RKO (cell line): ENCODE measurements around the gene ZNF691.
"Not testable (repeated sequence)": the region's sequence is repeated elsewhere in the genome, so short reads cannot be mapped to it uniquely, and the experiment has no call there.

Experiments
- DNase-seq: peaks from one replicate; pipeline ENCODE4 v3.0.0-alpha.2; 2016; ENCODE audit warnings: low spot score

The ZNF691 gene

DNA sequence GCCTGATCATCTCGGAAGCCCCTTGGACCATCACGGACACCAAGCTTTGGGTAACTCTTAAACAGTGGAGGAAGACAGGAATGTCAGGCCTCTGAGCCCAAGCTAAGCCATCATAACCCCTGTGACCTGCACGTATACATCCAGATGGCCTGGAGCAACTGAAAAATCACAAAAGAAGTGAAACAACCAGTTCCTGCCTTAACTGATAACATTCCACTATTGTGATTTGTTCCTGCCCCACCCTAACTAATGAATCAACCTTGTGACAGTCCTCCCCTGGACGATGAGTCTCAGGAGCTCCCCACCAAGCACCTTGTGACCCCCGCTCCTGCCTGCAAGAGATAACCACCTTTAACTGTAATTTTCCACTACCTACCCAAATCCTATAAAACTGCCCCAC is 13.0 kb downstream of the ZNF691 start:
- not testable (repeated sequence) for DNase-seq

- DNase-seq, result no peak
Observed at GRCh38 chr1:42860339-42861013, 14.1 kb downstream of the ZNF691 start.

DNA sequence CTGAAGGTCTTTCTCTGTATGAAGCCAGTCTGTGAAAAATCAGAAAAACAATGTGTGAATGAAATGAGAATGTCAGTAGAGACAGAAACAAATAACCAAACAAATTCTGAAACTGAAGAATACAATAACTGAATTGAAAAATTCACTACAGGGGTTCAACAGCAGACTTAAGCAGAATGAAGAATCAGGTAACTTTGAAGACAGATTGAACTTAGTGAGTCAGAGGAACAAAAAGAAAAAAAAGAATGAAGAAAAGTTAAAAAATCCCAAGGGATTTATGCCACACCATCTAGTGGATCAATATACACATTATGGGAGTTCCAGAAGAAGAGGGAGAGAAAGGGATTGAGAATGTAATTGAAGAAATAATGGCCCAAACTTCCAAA is 14.6 kb downstream of the ZNF691 start:
- DNase-seq, result no peak

GRCh38 chr1:42866549-42866948 is 20.1 kb downstream of the ZNF691 start:
- DNase-seq, result no peak

- peak; percentile 24 for DNase-seq
Observed at GRCh38 chr1:42868466-42868865, 22.1 kb downstream of the ZNF691 start.

- not testable (repeated sequence) for DNase-seq
Observed at GRCh38 chr1:42869254-42869653, 22.8 kb downstream of the ZNF691 start.

DNA sequence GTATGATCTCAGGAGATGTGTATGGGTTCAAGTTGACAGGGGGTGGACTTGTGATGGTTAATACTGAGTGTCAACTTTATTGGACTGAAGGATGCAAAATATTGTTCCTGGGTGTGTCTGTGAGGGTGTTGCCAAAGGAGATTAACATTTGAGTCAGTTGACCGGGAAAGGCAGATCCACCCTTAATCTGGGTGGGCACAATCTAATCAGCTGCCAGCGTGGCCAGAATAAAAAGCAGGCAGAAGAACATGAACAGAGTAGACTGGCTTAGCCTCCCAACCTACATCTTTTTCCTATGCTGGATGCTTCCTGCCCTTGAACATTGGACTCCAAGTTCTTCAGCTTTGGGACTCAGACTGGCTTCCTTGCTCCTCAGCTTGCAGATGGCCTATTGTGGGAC is 23.3 kb downstream of the ZNF691 start:
- DNase-seq, result not testable (repeated sequence)

- DNase-seq, result not testable (repeated sequence)
Observed at GRCh38 chr1:42873108-42873507, 26.7 kb downstream of the ZNF691 start.

DNA sequence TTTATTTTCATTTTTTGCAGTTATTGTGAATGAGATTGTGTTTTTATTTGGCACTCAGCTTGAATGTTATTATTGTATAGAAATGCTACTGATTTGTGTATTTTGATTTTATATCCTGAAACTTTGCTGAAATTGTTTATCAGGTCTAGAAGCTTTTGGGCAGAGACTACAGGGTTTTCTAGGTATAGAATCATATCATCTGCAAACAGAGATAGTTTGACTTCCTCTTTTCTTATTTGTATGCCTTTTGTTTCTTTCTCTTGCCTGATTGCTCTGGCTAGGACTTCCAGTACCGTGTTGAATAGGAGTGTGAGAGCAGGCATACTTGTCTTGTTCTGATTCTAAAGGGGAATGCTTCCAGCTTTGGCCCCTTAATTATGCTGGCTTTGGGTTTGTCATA is 27.3 kb downstream of the ZNF691 start:
- no peak for DNase-seq

GRCh38 chr1:42876009-42876408 is 29.6 kb downstream of the ZNF691 start:
- no peak for DNase-seq

DNA sequence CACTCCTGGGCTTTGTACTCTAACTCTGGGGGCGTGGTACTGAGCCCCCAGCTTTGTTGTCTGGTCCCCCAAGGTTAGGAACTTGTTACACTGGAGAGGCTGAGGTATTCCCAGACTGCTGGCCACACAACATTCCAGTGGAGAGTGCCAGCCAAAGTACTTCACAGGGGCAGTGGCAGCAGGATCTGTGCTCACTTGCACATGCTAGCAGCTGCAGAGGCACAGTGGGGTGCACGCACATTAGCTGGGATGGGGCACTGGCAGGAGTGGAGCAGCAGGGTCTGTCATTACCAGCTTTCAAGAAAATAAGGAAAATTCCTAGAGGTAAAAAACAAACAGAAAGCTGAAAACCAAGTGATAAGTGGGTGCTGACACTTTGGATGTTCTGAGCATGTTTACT is 31.0 kb downstream of the ZNF691 start:
- no peak for DNase-seq

DNA sequence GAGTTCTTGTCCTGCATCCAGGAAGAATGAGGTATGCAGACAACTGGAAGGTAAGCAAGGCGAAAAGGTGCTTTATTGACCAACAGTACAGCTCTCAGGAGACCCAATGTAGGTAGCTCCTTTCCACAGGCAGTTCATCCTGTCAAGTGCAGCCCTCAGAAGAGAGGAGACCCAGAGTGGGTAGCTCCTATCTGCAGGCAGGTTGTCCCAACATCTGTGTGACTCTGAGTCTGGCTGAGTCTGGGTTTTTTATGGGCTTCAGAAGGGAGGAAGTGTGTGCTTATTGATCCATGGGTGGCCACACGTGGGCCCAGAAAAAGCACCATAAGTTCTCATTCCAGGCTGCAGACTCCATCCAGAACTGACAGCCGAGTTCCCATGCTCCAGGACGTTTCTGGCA is 34.0 kb downstream of the ZNF691 start:
- no peak for DNase-seq

DNA sequence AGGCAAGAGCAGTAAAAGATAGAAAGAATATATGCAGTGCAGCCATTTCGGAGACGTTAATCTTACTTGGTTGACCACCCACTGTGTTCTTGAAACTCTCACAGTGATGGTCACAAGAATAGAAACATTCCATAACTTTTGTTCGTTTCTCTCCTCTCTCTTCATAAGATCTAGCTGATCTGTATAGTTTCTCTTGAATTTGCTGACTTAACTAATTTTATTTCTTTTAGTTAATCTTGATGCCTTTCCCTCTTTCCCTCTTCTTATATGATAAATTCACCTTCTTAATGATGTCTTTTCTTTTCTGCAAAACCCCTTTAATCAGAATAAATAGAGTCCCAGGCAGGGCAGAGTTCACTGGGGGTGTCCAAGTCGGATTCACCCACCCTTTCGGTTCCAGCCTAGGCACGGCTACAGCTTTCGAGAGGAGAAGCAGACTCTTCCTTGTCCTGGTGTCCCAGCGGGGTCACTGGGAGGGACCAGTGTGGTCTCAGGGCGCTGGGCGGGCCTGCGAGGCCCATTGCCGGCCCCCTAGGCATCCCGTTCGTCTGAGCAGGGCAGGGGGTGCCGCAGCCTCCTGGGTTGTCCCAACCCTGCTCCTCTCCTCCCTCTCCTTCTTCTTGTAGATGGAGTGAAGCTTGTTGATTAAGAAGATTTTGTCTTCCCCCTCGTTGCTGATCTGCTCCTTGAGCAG is 39.8 kb downstream of the ZNF691 start:
- DNase-seq, result no peak

GRCh38 chr1:42886800-42887199 is 40.4 kb downstream of the ZNF691 start:
- no peak for DNase-seq

- no peak for DNase-seq
Observed at GRCh38 chr1:42887366-42887765, 41.0 kb downstream of the ZNF691 start.

DNA sequence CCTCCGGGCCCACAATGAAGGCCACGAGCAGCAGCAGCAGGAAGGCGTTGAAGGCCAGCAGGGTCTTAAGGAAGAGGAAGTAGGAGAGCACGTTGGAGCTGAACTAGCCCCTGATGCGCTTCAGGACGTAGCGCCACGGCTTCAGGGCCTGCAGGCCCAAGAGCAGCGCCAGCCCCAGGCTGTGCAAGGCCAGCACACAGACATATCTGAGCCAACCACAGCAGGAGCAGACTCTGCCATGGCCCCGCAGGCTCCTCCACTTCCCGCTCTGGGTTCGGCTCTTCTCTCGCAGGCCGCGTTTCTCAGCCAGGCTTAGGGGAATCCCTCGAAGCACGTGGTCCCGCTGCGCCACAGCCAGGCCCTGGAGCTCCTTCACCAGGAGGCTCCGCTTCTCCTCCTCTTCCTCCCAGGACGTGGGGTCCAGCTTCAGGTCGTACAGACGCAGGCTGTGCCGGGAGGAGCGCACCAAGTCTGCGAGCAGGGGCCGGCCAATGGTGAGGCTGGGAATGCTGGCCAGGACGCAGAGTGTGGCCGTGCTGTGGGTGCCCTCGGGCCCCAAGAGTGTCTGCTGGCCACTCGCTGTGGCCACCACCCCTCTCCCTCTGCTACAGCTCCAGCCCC is 41.7 kb downstream of the ZNF691 start:
- no peak for DNase-seq

DNA sequence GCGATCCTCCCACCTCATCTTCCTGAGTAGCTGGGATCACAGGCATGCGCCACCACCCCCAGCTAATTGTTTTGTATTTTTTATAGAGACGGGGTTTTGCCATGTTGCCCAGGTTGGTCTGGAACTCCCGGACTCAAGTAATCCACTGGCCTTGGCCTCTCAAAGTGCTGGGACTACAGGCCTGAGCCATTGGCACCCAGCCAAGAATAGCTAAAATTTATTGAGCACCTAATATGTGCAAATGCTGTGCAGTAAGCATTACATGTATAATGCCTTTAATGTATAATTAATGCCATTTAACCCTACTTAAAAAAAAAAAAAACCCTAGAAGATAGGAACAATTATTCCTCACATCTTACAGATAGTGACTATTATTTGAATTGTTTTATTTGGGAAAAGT is 42.9 kb downstream of the ZNF691 start:
- no peak for DNase-seq

GRCh38 chr1:42891465-42892138 is 45.2 kb downstream of the ZNF691 start:
- no peak for DNase-seq

GRCh38 chr1:42899960-42900359 is 53.5 kb downstream of the ZNF691 start:
- DNase-seq, result not testable (repeated sequence)
